Measurements from ENCODE around the gene TPSD1. TPM values are rescaled to one million over a fixed set of nuclear protein-coding genes. Genes with fewer than 3 reads are reported as not detected.
"Not testable (repeated sequence)": the region's sequence is repeated elsewhere in the genome, so short reads cannot be mapped to it uniquely, and the experiment has no call there.

The TPSD1 gene
- total RNA-seq (ENCODE audit: unreplicated experiment), result not detected
- long read RNA-seq, result 0 reads

GRCh38 chr16:1255276-1256122 lies at the start of gene TPSD1:
TPSD1 (plus strand) TSS chr16:1256069; CDS start chr16:1256281, 212 bp downstream.
- H3K4me1 Mint-ChIP-seq (ENCODE audit: unreplicated experiment); H3K36me3 Mint-ChIP-seq (ENCODE audit: low read depth, unreplicated experiment); H3K9me3 Mint-ChIP-seq (ENCODE audit: unreplicated experiment); H3K4me3 Mint-ChIP-seq (ENCODE audit: unreplicated experiment); DNase-seq (ENCODE audit: low spot score); H3K27ac Mint-ChIP-seq (ENCODE audit: unreplicated experiment); H3K27me3 Mint-ChIP-seq (ENCODE audit: unreplicated experiment): not testable (repeated sequence)

- no peak for DNase-seq (ENCODE audit: low spot score)
- Mint-ChIP-seq H3K27ac (ENCODE audit: unreplicated experiment) (no peak overlapping the region), H3K9me3 (ENCODE audit: unreplicated experiment) (no peaks in the 10 kb centered on the region), H3K4me3 (ENCODE audit: unreplicated experiment) (no peak overlapping the region), H3K4me1 (ENCODE audit: unreplicated experiment) (no peaks in the 10 kb centered on the region), H3K27me3 (ENCODE audit: unreplicated experiment) (peaks cover 4% of the 10 kb centered on the region), H3K36me3 (ENCODE audit: low read depth, unreplicated experiment) (peaks cover 3% of the 10 kb centered on the region)
- peak; percentile 27 for TF ChIP-seq CTCF (IDR thresholded peaks at IDR 0.05; ENCODE audit: unreplicated experiment)
Observed at GRCh38 chr16:1206326-1206725, 49.5 kb upstream of the TPSD1 start.

DNA sequence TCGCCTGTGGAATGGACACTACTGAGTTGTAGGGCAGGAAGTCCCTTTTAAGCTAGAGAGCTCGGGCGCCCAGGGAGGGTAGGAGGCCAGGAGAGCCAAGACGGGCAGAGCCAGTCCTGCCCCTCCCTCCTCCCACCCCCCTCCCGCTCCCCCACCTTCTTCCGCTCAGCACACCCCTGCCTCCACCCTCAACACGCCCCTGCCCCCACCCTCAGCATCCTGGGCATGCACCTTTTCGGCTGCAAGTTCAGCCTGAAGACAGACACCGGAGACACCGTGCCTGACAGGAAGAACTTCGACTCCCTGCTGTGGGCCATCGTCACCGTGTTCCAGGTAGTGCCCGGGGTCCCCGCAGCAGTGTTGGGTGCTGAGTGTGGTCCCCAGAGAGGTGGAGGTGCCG lies 49.1 kb upstream of the TPSD1 start:
- Mint-ChIP-seq H3K9me3 (ENCODE audit: unreplicated experiment) (no peaks in the 10 kb centered on the region), H3K4me1 (ENCODE audit: unreplicated experiment) (no peaks in the 10 kb centered on the region), H3K4me3 (ENCODE audit: unreplicated experiment) (no peak overlapping the region), H3K27me3 (ENCODE audit: unreplicated experiment) (peaks cover 4% of the 10 kb centered on the region), H3K36me3 (ENCODE audit: low read depth, unreplicated experiment) (peaks cover 3% of the 10 kb centered on the region), H3K27ac (ENCODE audit: unreplicated experiment) (no peak overlapping the region)
- no peak for DNase-seq (ENCODE audit: low spot score)
- no peak for TF ChIP-seq CTCF (IDR thresholded peaks at IDR 0.05; ENCODE audit: unreplicated experiment)

- Mint-ChIP-seq H3K27me3 (ENCODE audit: unreplicated experiment) (peaks cover 4% of the 10 kb centered on the region), H3K4me1 (ENCODE audit: unreplicated experiment) (no peaks in the 10 kb centered on the region), H3K36me3 (ENCODE audit: low read depth, unreplicated experiment) (peaks cover 3% of the 10 kb centered on the region), H3K27ac (ENCODE audit: unreplicated experiment) (no peak overlapping the region), H3K4me3 (ENCODE audit: unreplicated experiment) (no peak overlapping the region), H3K9me3 (ENCODE audit: unreplicated experiment) (no peaks in the 10 kb centered on the region)
- no peak for DNase-seq (ENCODE audit: low spot score)
- no peak for TF ChIP-seq CTCF (IDR thresholded peaks at IDR 0.05; ENCODE audit: unreplicated experiment)
Observed at GRCh38 chr16:1208239-1208830, 47.5 kb upstream of the TPSD1 start.

DNA sequence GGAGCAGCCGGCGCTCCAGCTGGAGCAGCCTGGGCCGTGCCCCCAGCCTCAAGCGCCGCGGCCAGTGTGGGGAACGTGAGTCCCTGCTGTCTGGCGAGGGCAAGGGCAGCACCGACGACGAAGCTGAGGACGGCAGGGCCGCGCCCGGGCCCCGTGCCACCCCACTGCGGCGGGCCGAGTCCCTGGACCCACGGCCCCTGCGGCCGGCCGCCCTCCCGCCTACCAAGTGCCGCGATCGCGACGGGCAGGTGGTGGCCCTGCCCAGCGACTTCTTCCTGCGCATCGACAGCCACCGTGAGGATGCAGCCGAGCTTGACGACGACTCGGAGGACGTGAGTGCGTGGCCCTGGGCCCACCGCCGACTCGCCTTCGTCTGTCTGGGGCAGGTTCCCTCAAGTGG lies 46.8 kb upstream of the TPSD1 start:
- no peaks in the 10 kb centered on the region for H3K4me1 Mint-ChIP-seq (ENCODE audit: unreplicated experiment)
- no peak for TF ChIP-seq CTCF (IDR thresholded peaks at IDR 0.05; ENCODE audit: unreplicated experiment)
- H3K27me3 Mint-ChIP-seq (ENCODE audit: unreplicated experiment), result no peaks in the 10 kb centered on the region
- no peaks in the 10 kb centered on the region for H3K9me3 Mint-ChIP-seq (ENCODE audit: unreplicated experiment)
- DNase-seq (ENCODE audit: low spot score), result no peak
- peak overlapping the region; percentile 59 for H3K4me3 Mint-ChIP-seq (ENCODE audit: unreplicated experiment)
- H3K27ac Mint-ChIP-seq (ENCODE audit: unreplicated experiment), result no peak overlapping the region
- no peaks in the 10 kb centered on the region for H3K36me3 Mint-ChIP-seq (ENCODE audit: low read depth, unreplicated experiment)

Data from endothelial cell (in vitro differentiated cells).